ENCODE results near the gene CRYL1.

Gene CRYL1

DNA sequence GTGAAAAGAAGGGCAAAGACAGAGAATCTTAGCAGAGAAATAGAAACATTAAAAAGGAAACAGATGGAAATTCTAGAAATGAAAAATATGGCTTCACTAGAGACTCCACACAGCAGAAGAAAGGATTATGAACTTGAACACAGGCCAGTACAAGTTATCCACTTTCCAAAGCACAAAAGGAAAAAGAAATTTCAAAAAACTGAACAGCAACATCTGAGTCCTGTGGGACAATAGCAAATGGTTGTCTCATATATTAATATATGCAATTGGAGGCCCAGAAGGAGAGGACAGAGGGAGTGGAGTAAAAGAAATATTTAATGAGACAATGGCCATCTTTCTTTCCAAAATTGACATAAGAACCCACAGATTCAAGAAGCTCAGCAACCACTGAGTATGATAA is 151.8 kb downstream of the CRYL1 start:
- DNase-seq (ENCODE audit: low read depth in 2 of 2), result no peak

DNA sequence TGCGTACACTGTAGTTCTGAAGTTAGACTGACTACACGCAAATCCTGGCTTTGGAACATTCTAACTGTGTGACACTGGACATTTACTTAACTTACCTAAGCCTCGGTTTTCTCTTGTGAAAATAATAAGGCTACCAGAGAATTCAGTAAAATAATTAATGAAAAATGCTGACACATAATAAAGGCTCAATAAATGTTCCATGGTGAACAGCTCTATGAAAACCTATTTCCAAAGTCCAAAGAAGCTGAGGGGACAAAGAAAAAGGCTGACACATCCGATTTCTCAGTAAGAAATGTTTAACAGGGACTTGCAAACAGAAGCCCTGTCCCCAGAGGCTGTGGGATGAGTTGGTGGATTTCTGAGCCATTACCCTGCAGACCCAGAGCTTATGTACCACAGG is 153.8 kb downstream of the CRYL1 start:
- no peak for DNase-seq (ENCODE audit: low read depth in 2 of 2)

DNA sequence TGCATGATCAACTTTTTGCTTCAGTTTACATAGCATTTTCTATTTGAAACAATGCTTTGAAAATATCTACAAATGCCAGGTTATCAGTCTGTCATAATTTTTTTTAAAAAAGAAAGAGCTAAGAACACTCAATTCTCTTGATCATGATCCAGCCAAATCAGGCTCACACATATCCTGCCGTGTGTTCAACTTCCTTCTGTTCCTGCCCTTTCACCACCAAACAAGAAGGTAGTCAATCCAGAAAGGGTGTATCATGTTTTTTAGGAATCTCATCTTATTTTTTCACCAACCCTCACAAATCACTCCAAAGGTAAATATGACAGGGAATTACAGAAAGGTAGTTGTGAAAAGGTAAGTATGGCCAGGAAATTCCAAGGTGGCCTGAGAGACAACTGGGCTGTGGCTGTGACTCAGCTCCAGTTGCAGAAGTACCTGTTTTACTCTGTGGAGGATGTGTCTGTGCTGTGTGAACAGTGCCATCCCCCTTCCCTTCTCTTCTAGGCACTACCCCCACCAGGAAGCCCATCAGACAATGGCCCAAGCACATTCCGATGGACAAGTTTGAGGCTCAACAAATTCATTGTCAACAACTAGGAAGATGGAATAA is 154.7 kb downstream of the CRYL1 start:
- no peak for DNase-seq (ENCODE audit: low read depth in 2 of 2)

DNA sequence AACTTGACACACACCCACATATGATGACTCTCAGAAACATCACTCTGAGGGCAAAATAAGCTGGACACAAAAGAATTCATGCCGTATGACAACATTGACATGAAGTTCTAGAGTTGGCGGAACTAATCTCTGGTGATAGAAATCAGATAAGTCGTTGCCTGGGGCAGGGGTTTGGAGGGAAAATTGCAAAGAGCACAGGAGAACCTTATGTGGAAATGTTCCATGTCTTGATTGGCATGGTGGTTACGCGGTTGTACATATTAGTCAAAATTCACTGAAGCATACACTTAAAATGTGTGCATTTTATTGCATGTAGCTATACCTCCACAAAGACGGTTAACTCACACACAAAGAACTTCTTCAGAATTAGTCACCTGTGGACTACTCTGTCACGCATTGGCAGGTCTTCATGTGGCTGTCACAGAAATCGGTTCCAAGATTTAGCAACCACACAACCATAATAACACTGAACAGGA is 155.7 kb downstream of the CRYL1 start:
- no peak for DNase-seq (ENCODE audit: low read depth in 2 of 2)

- DNase-seq (ENCODE audit: low read depth in 2 of 2), result no peak
Measured at GRCh38 chr13:20366056-20366455, 159.6 kb downstream of the CRYL1 start.

- DNase-seq (ENCODE audit: low read depth in 2 of 2), result no peak
Measured at GRCh38 chr13:20363603-20364002, 162.1 kb downstream of the CRYL1 start.

GRCh38 chr13:20363172-20363571 is 162.5 kb downstream of the CRYL1 start:
- no peak for DNase-seq (ENCODE audit: low read depth in 2 of 2)

- DNase-seq (ENCODE audit: low read depth in 2 of 2), result no peak
Measured at GRCh38 chr13:20362484-20363041, 163.1 kb downstream of the CRYL1 start.

GRCh38 chr13:20360835-20361412 is 164.7 kb downstream of the CRYL1 start:
- DNase-seq (ENCODE audit: low read depth in 2 of 2), result no peak

- DNase-seq (ENCODE audit: low read depth in 2 of 2), result no peak
Measured at GRCh38 chr13:20360041-20360491, 165.6 kb downstream of the CRYL1 start.

DNA sequence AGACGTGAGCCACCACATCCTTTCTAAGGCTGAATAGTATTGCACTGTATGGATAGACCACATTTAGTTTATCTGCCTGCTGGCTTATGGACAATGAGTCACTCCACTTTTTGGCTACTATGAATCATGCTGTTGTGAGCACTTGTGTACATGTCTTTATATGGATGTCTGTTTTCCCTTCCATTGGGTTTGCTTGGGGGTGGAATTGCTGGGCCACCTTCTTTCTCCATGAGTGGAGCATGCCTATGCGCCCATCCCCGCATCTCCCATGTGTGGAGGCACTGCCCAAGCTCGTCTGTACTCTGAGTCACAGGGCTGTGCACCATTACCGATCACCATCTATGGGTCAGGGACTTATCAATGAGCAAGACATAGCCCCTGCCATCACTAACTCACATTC is 166.3 kb downstream of the CRYL1 start:
- no peak for DNase-seq (ENCODE audit: low read depth in 2 of 2)

- DNase-seq (ENCODE audit: low read depth in 2 of 2), result no peak
Measured at GRCh38 chr13:20358022-20358421, 167.6 kb downstream of the CRYL1 start.

- DNase-seq (ENCODE audit: low read depth in 2 of 2), result no peak
Measured at GRCh38 chr13:20356444-20356843, 169.2 kb downstream of the CRYL1 start.

GRCh38 chr13:20354722-20355121 is 170.9 kb downstream of the CRYL1 start:
- no peak for DNase-seq (ENCODE audit: low read depth in 2 of 2)

GRCh38 chr13:20353973-20354372 is 171.7 kb downstream of the CRYL1 start:
- DNase-seq (ENCODE audit: low read depth in 2 of 2), result no peak

Data from stimulated activated CD8-positive, alpha-beta memory T cell treated with anti-CD3 and anti-CD28 coated beads, Interleukin-15, amount 100 ng/mL, for 4 hours (primary cell).